Endothelial cell of umbilical vein (primary cell): Measurements from ENCODE around the gene EPB41L4B.

Experiments used
- CTCF ChIP-seq, 2 donors: IDR thresholded peaks; 1 replicate in 1 of 2; 2 replicates in 1 of 2; pipeline ENCODE4 v1.5.1; 2011; ENCODE audit warnings: low read length in 2 of 2, mild to moderate bottlenecking in 2 of 2, moderate library complexity in 2 of 2, control low read depth in 1 of 2, inconsistent platforms in 1 of 2, low read depth in 1 of 2; ENCODE audit not compliant: insufficient read depth in 1 of 2; ENCODE audit errors: extremely low read depth in 1 of 2
- EZH2 ChIP-seq: IDR thresholded peaks from 2 replicates; pipeline ENCODE4 v1.6.1; 2012; ENCODE audit warnings: borderline replicate concordance, low read depth, mild to moderate bottlenecking, moderate library complexity, low read length, inconsistent platforms; ENCODE audit not compliant: severe bottlenecking
- FOS ChIP-seq: IDR thresholded peaks from 2 replicates; pipeline ENCODE4 v1.6.1; 2011; ENCODE audit warnings: mild to moderate bottlenecking, low read length, moderate library complexity, borderline replicate concordance; ENCODE audit not compliant: insufficient read depth
- POLR2A ChIP-seq: IDR thresholded peaks from 2 replicates; pipeline ENCODE4 v1.6.1; 2012; ENCODE audit warnings: low read depth, mild to moderate bottlenecking, control low read depth, low read length

- TF ChIP-seq CTCF (IDR thresholded peaks at IDR 0.05; ENCODE audit: extremely low read depth in 1 of 2, insufficient read depth in 1 of 2, low read depth in 1 of 2, low read length in 2 of 2) (no peak), EZH2 (no peak), FOS (no peak), POLR2A (no peak)
Observed at GRCh38 chr9:109302606-109303005, 18.3 kb downstream of the EPB41L4B start.
